HUES48 (cell line): Measurements from ENCODE around the gene DGKQ.

Source experiments
- H3K27ac ChIP-seq: one replicate; pipeline ENCODE4 v1.7.0; 2013; ENCODE audit warnings: low read depth, low read length, inconsistent platforms
- H3K27me3 ChIP-seq: 2 replicates; pipeline ENCODE4 v1.6.1; 2013; ENCODE audit warnings: mild to moderate bottlenecking, low read length; ENCODE audit not compliant: control insufficient read depth, insufficient read depth
- H3K36me3 ChIP-seq: 2 replicates; pipeline ENCODE4 v1.6.1; 2013; ENCODE audit warnings: low read length; ENCODE audit not compliant: control insufficient read depth, insufficient read depth
- H3K4me1 ChIP-seq: 2 replicates; pipeline ENCODE4 v1.6.1; 2013; ENCODE audit warnings: mild to moderate bottlenecking, low read length; ENCODE audit not compliant: control insufficient read depth, insufficient read depth
- H3K4me3 ChIP-seq: 2 replicates; pipeline ENCODE4 v1.5.1; 2013; ENCODE audit warnings: mild to moderate bottlenecking, low read depth, low read length
- H3K9ac ChIP-seq: 2 replicates; pipeline ENCODE4 v1.6.1; 2013; ENCODE audit warnings: mild to moderate bottlenecking, low read depth, low read length, moderate library complexity
- H3K9me3 ChIP-seq: 2 replicates; pipeline ENCODE4 v1.6.1; 2013; ENCODE audit warnings: low read length; ENCODE audit not compliant: control insufficient read depth, insufficient read depth

Gene DGKQ

GRCh38 chr4:973431-974397 lies at the start of gene DGKQ:
TSS of gene DGKQ (minus strand) at chr4:973569. CDS start at chr4:973482, 87 bp downstream.
- no peaks in the 10 kb centered on the region for H3K4me1 ChIP-seq
- peak within 1 kb of the TSS; percentile 77 for H3K4me3 ChIP-seq
- H3K9ac ChIP-seq, result no peak within 1 kb of the TSS
- H3K27me3 ChIP-seq, result peaks cover 22% of the 10 kb centered on the region
- H3K36me3 ChIP-seq, result no peaks in the 10 kb centered on the region
- H3K9me3 ChIP-seq, result no peaks in the 10 kb centered on the region
- no peak within 1 kb of the TSS for H3K27ac ChIP-seq

GRCh38 chr4:1022739-1023066 lies 49.3 kb upstream of the DGKQ start:
- H3K27me3 ChIP-seq, result no peaks in the 10 kb centered on the region
- H3K4me3 ChIP-seq, result no peak overlapping the region
- no peak overlapping the region for H3K9ac ChIP-seq
- H3K36me3 ChIP-seq, result peaks cover 17% of the 10 kb centered on the region
- H3K4me1 ChIP-seq, result peaks cover 3% of the 10 kb centered on the region; the same call in 1 of the 2 replicates
- no peaks in the 10 kb centered on the region for H3K9me3 ChIP-seq
- no peak overlapping the region for H3K27ac ChIP-seq

- H3K36me3 ChIP-seq, result peaks cover 17% of the 10 kb centered on the region
- no peak overlapping the region for H3K4me3 ChIP-seq
- H3K4me1 ChIP-seq, result peaks cover 3% of the 10 kb centered on the region; the same call in 1 of the 2 replicates
- H3K27me3 ChIP-seq, result no peaks in the 10 kb centered on the region
- H3K27ac ChIP-seq, result no peak overlapping the region
- H3K9ac ChIP-seq, result no peak overlapping the region
- no peaks in the 10 kb centered on the region for H3K9me3 ChIP-seq
Measured at GRCh38 chr4:1022051-1022738, 48.8 kb upstream of the DGKQ start.

- Histone ChIP-seq H3K4me3 (no peak overlapping the region), H3K4me1 (peaks cover 3% of the 10 kb centered on the region; the same call in 1 of the 2 replicates), H3K27me3 (no peaks in the 10 kb centered on the region), H3K9me3 (no peaks in the 10 kb centered on the region), H3K36me3 (peaks cover 17% of the 10 kb centered on the region), H3K27ac (no peak overlapping the region), H3K9ac (no peak overlapping the region)
Measured at GRCh38 chr4:1021386-1022050, 48.1 kb upstream of the DGKQ start.

- Histone ChIP-seq H3K9ac (no peak overlapping the region), H3K27ac (no peak overlapping the region), H3K4me1 (0 out of 2 replicates have a peak, but pooled peaks cover 3% of the 10 kb centered on the region), H3K9me3 (no peaks in the 10 kb centered on the region), H3K36me3 (0 out of 2 replicates have a peak, but pooled peaks cover 6% of the 10 kb centered on the region), H3K4me3 (no peak overlapping the region), H3K27me3 (no peaks in the 10 kb centered on the region)
Measured at GRCh38 chr4:1019729-1020470, 46.5 kb upstream of the DGKQ start.

- no peaks in the 10 kb centered on the region for H3K9me3 ChIP-seq
- no peaks in the 10 kb centered on the region for H3K27me3 ChIP-seq
- H3K4me1 ChIP-seq, result 0 out of 2 replicates have a peak, but pooled peaks cover 3% of the 10 kb centered on the region
- 0 out of 2 replicates have a peak, but pooled peaks cover 2% of the 10 kb centered on the region for H3K36me3 ChIP-seq
- H3K9ac ChIP-seq, result no peak overlapping the region
- no peak overlapping the region for H3K27ac ChIP-seq
- H3K4me3 ChIP-seq, result no peak overlapping the region
Measured at GRCh38 chr4:1019320-1019719, 46.0 kb upstream of the DGKQ start.

- Histone ChIP-seq H3K27me3 (no peaks in the 10 kb centered on the region), H3K4me3 (no peak overlapping the region), H3K4me1 (0 out of 2 replicates have a peak, but pooled peaks cover 3% of the 10 kb centered on the region), H3K27ac (no peak overlapping the region), H3K9me3 (no peaks in the 10 kb centered on the region), H3K9ac (no peak overlapping the region), H3K36me3 (no peaks in the 10 kb centered on the region)
Measured at GRCh38 chr4:1018147-1019020, 45.0 kb upstream of the DGKQ start.

- Histone ChIP-seq H3K27ac (no peak overlapping the region), H3K4me1 (0 out of 2 replicates have a peak, but pooled peaks cover 3% of the 10 kb centered on the region), H3K27me3 (peaks cover 2% of the 10 kb centered on the region; the same call in 1 of the 2 replicates), H3K9ac (no peak overlapping the region), H3K9me3 (no peaks in the 10 kb centered on the region), H3K36me3 (no peaks in the 10 kb centered on the region), H3K4me3 (no peak overlapping the region)
Measured at GRCh38 chr4:1017706-1018105, 44.3 kb upstream of the DGKQ start.

- no peaks in the 10 kb centered on the region for H3K36me3 ChIP-seq
- H3K4me1 ChIP-seq, result 0 out of 2 replicates have a peak, but pooled peaks cover 3% of the 10 kb centered on the region
- no peak overlapping the region for H3K27ac ChIP-seq
- H3K9me3 ChIP-seq, result no peaks in the 10 kb centered on the region
- H3K9ac ChIP-seq, result no peak overlapping the region
- H3K27me3 ChIP-seq, result peaks cover 4% of the 10 kb centered on the region; the same call in 1 of the 2 replicates
- H3K4me3 ChIP-seq, result no peak overlapping the region
Measured at GRCh38 chr4:1017211-1017610, 43.8 kb upstream of the DGKQ start.
